Esophagus muscularis mucosa (tissue), 4 donors: ENCODE measurements around the gene CCDC32. TPM values are rescaled to one million over a fixed set of nuclear protein-coding genes. Genes with fewer than 3 reads are reported as not detected.
A peak's percentile ranks its signal among the peaks of the same experiment; 100 is the strongest.

ENCODE experiments used
- DNase-seq: peaks from one replicate; pipeline ENCODE4 v3.0.0-alpha.2; 2017; ENCODE audit errors: extremely low spot score
- H3K27ac ChIP-seq, 4 donors: fragments of 200-600 bp; sonication (generic); replicated peaks in 1 of 4; 1 replicate in 3 of 4; 2 replicates in 1 of 4; pipeline ENCODE4 v1.5.1; 2016 to 2019; ENCODE audit warnings: mild to moderate bottlenecking in 1 of 4
- H3K27me3 ChIP-seq, 4 donors: fragments of 200-600 bp; sonication (generic); one replicate each; pipeline versions ENCODE4 v1.5.1 to v1.6.0; 2016 to 2019
- H3K36me3 ChIP-seq, 4 donors: fragments of 200-600 bp; sonication (generic); one replicate each; pipeline ENCODE4 v1.5.1; 2016 to 2019
- H3K4me1 ChIP-seq, 4 donors: fragments of 200-600 bp; sonication (generic); one replicate each; pipeline ENCODE4 v1.5.1; 2016 to 2019
- H3K4me3 ChIP-seq, 4 donors: fragments of 200-600 bp; sonication (generic); 1 replicate in 2 of 4; 2 replicates in 2 of 4; pipeline ENCODE4 v1.5.1; 2016 to 2019; ENCODE audit warnings: mild to moderate bottlenecking in 4 of 4, moderate library complexity in 1 of 4
- H3K9me3 ChIP-seq, 4 donors: fragments of 200-600 bp; sonication (generic); 1 replicate in 3 of 4; 2 replicates in 1 of 4; pipeline ENCODE4 v1.5.1; 2016 to 2019
- EP300 ChIP-seq: sonication (generic); formaldehyde crosslinking; IDR thresholded peaks from one replicate; pipeline ENCODE4 v1.6.1; 2017; ENCODE audit warnings: antibody characterized with exemption
- POLR2A ChIP-seq: fragments of 450-650 bp; IDR thresholded peaks from one replicate; pipeline ENCODE4 v1.6.1; 2017; ENCODE audit warnings: antibody characterized with exemption, moderate library complexity, mild to moderate bottlenecking, low read depth
- POLR2AphosphoS5 ChIP-seq, 2 donors: sonication (generic); formaldehyde crosslinking; IDR thresholded peaks; one replicate each; pipeline ENCODE4 v1.6.1; 2017; ENCODE audit warnings: antibody characterized with exemption in 2 of 2
- whole genome bisulfite sequencing: methylation state at CpG from one replicate; pipeline ENCODE4 v1.1.5; 2018; 5-methylcytosine and 5-hydroxymethylcytosine counted together
- intact Hi-C: fragments of 100-400 bp; cut with DNase I; formaldehyde crosslinking; loops from one replicate; pipeline ENCODE4 v1.15.1; 2023
- total RNA-seq, 4 donors: library from RNA; depleted of rRNA; stranded (reverse); fragments of >200 nt; gene quantifications; one replicate each; pipeline versions ENCODE4 v1.1.0 to v1.2.1, GENCODE V29; 2016
- TF ChIP-seq, protein P1 (sequence below), 3 experiments: fragments of 200-600 bp in 2 of 3; fragments of 450-650 bp in 1 of 3; sonication (generic) in 2 of 3; IDR thresholded peaks; one replicate each; pipeline ENCODE4 v1.5.1; 2017 to 2019; ENCODE audit warnings: antibody characterized with exemption in 3 of 3, mild to moderate bottlenecking in 2 of 3, moderate library complexity in 1 of 3

The CCDC32 gene
- total RNA-seq, 4 donors from 2014 or later: 24.9 to 38.3 (median 36.0) TPM

- H3K27ac ChIP-seq: peak overlapping the region; percentile 85 to 93 (median 92)
- intact Hi-C loops: loop anchor here (10.0 kb wide), 1 partner anchor 189 kb away; the partner anchor contains the start of gene RMDN3
These were observed 744 bp upstream of the CCDC32 start for GRCh38 chr15:40565333-40566238.

DNA sequence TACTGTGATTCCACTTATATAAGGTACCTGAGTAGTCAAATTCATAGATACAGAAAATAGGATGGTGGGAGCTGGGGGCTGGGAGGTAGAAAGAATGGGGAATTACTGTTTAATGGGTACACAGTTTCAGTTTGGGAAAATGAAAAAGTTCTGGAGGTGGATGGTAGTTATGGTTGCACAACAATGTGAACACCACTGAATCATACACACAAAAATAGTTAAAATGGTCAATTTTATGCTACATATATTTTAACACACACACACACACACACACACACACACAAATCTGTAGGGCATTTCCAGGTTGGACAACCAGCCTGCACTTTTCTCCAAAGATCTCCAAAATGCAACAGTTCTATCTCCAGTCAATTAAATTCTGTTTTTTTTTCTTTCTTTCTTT lies 1.4 kb downstream of the CCDC32 start:
- no peak for DNase-seq
- Histone ChIP-seq H3K36me3 (peaks cover 0 to 29% (median 19%) of the 10 kb centered on the region in 4 donors), H3K9me3 (no peaks in the 10 kb centered on the region), H3K27ac (no peak overlapping the region), H3K4me1 (peaks cover 18 to 41% (median 29%) of the 10 kb centered on the region in 4 donors), H3K4me3 (no peak overlapping the region), H3K27me3 (no peaks in the 10 kb centered on the region)
- TF ChIP-seq POLR2A (no peak), EP300 (no peak), POLR2AphosphoS5 (IDR thresholded peaks at IDR 0.05) (no peak)
- TF ChIP-seq, protein P1, sequence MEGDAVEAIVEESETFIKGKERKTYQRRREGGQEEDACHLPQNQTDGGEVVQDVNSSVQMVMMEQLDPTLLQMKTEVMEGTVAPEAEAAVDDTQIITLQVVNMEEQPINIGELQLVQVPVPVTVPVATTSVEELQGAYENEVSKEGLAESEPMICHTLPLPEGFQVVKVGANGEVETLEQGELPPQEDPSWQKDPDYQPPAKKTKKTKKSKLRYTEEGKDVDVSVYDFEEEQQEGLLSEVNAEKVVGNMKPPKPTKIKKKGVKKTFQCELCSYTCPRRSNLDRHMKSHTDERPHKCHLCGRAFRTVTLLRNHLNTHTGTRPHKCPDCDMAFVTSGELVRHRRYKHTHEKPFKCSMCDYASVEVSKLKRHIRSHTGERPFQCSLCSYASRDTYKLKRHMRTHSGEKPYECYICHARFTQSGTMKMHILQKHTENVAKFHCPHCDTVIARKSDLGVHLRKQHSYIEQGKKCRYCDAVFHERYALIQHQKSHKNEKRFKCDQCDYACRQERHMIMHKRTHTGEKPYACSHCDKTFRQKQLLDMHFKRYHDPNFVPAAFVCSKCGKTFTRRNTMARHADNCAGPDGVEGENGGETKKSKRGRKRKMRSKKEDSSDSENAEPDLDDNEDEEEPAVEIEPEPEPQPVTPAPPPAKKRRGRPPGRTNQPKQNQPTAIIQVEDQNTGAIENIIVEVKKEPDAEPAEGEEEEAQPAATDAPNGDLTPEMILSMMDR (IDR thresholded peaks at IDR 0.05): no peak
- intact Hi-C loops: loop anchor here (5.0 to 10.0 kb wide), 2 partner anchors 41 to 191 kb away; partner anchors contain the start of gene RMDN3

More at GRCh38 chr15:40565333-40566238, 744 bp upstream of the CCDC32 start:
- no peak for DNase-seq
- 49% methylated on average over 19 of the region's 20 CpGs for WGBS
- peaks cover 31 to 54% (median 43%) of the 10 kb centered on the region in 4 donors for H3K4me1 ChIP-seq
- H3K4me3 ChIP-seq: peak overlapping the region; percentile 66 to 81 (median 71)
- TF ChIP-seq POLR2A (no peak), EP300 (no peak), POLR2AphosphoS5 (IDR thresholded peaks at IDR 0.05) (no peak)
- TF ChIP-seq, protein P1 (IDR thresholded peaks at IDR 0.05): no peak
- H3K27me3 ChIP-seq: no peaks in the 10 kb centered on the region
- H3K9me3 ChIP-seq: no peaks in the 10 kb centered on the region
- peaks cover 0 to 23% (median 18%) of the 10 kb centered on the region in 4 donors for H3K36me3 ChIP-seq

DNA sequence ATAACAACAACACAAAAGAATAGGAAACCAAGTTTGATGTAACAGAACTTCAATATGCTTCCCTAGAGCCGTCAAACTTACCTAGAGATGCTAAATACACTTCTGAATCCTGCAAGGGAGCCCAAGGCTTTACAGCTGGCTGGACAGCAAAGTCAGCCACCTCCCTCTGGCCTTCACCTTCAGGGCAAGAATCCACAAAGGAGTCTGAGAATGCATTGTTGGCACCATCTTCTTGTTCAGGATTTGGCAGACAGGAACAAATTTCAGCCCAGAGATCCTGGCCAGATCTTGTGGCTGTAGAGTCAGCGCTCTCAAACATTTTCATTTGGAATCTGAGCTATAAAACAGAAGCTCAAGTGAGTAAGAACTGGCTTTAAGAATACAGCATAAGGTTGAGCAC lies 2.2 kb downstream of the CCDC32 start:
- intact Hi-C loops: loop anchor here (5.0 to 10.0 kb wide), 2 partner anchors 40 to 192 kb away; partner anchors contain the start of gene RMDN3
- 78% methylated on average over 2 of the region's 2 CpGs for WGBS
- H3K36me3 ChIP-seq: peaks cover 0 to 32% (median 19%) of the 10 kb centered on the region in 4 donors
- no peaks in the 10 kb centered on the region for H3K27me3 ChIP-seq
- H3K4me1 ChIP-seq: peaks cover 16 to 38% (median 27%) of the 10 kb centered on the region in 4 donors
- H3K9me3 ChIP-seq: no peaks in the 10 kb centered on the region
- TF ChIP-seq POLR2A (no peak), POLR2AphosphoS5 (IDR thresholded peaks at IDR 0.05) (no peak), EP300 (no peak)
- TF ChIP-seq, protein P1 (IDR thresholded peaks at IDR 0.05): no peak
- H3K4me3 ChIP-seq: no peak overlapping the region
- DNase-seq: no peak
- no peak overlapping the region for H3K27ac ChIP-seq

DNA sequence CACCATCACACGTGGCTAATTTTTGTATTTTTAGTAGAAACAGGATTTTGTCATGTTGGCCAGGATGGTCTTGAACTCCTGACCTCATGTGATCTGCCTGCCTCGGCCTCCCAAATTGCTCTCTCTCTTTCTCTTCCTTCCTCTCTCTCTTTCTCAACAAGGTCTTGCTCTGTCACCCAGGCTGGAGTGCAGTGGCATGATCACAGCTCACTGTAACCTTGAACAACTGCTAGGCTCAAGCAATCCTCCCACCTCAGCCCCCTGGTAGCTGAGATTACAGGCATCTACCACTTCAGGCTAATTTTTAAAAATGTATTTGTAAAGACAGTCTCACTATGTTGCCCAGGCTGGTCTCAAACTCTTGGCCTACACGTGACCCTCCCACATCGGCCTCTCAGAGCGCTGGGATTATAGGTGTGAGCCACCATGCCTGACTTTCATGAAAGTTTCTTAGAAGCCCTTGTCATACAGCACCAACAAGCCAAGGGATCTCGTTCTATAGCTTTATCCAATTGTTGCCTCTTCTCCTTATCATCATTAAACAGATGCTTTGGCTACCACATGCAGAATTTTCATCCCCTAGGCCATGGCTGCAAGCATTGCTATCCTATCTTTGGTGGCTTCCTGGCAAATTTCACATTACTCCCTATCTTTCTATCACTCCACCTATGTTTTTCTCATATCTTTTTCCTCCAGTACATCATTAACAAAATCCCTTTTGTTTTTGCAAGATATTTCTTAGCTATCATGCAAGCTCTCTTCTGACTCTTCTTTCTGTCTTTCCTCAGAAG lies 5.7 kb downstream of the CCDC32 start:
- Histone ChIP-seq H3K4me1 (peaks cover 16 to 31% (median 20%) of the 10 kb centered on the region in 4 donors), H3K9me3 (no peaks in the 10 kb centered on the region), H3K36me3 (peaks cover 6 to 65% (median 43%) of the 10 kb centered on the region in 4 donors), H3K27ac (no peak overlapping the region), H3K4me3 (no peak overlapping the region), H3K27me3 (no peaks in the 10 kb centered on the region)
- WGBS: 90% methylated on average over 6 of the region's 6 CpGs
- intact Hi-C loops: no loop called here
- TF ChIP-seq POLR2A: no peak
- no peak for DNase-seq
